WTC11 (cell line): ENCODE measurements around the gene DDO. TPM values are rescaled to one million over a fixed set of nuclear protein-coding genes. Genes with fewer than 3 reads are reported as not detected.

Source experiments
- ATAC-seq: fragments of 200-7000 bp; cut with Tn5 transposase; 2 replicates; pipeline ENCODE4 v1.10.0; 2021; ENCODE audit warnings: mild to moderate bottlenecking, moderate library complexity
- CTCF ChIA-PET: fragments of 300-600 bp; sonication (Branson Sonifier 250); formaldehyde crosslinking; loops from one replicate; lab custom pipeline; 2021; ENCODE audit warnings: antibody characterized with exemption; lab: Charles Lee
- POLR2A ChIA-PET: fragments of 350-600 bp; sonication (Branson Sonifier 250); formaldehyde crosslinking; loops from one replicate; lab custom pipeline; 2021; ENCODE audit warnings: antibody characterized with exemption; lab: Charles Lee
- DNase-seq: peaks from one replicate; pipeline ENCODE4 v3.0.0; 2021; ENCODE audit warnings: low spot score
- H3K27ac Mint-ChIP-seq: 2 replicates; pipeline ENCODE4 v1.8.0; 2021; ENCODE audit warnings: mixed read lengths
- H3K27me3 Mint-ChIP-seq: 2 replicates; pipeline ENCODE4 v1.8.0; 2021; ENCODE audit warnings: low read depth, mild to moderate bottlenecking, moderate library complexity, mixed read lengths
- H3K36me3 Mint-ChIP-seq: 2 replicates; pipeline ENCODE4 v1.8.0; 2021; ENCODE audit warnings: mixed read lengths
- H3K4me1 Mint-ChIP-seq: 2 replicates; pipeline ENCODE4 v1.8.0; 2022; ENCODE audit warnings: mixed read lengths
- H3K4me3 Mint-ChIP-seq: 2 replicates; pipeline ENCODE4 v1.8.0; 2021; ENCODE audit warnings: mild to moderate bottlenecking, moderate library complexity, mixed read lengths
- H3K9me3 Mint-ChIP-seq: 2 replicates; pipeline ENCODE4 v1.8.0; 2021; ENCODE audit warnings: mixed read lengths
- E2F5 ChIP-seq: sonication (generic); formaldehyde crosslinking; IDR thresholded peaks from 2 replicates; pipeline ENCODE4 v1.8.1; 2022; ENCODE audit warnings: mild to moderate bottlenecking, moderate library complexity, missing genetic modification reagents
- EMX1 ChIP-seq: fragments of 250-450 bp; sonication (Bioruptor Pico); IDR thresholded peaks from 2 replicates; pipeline ENCODE4 v1.8.0; 2021; ENCODE audit warnings: mild to moderate bottlenecking
- ESRRA ChIP-seq: sonication (generic); formaldehyde crosslinking; IDR thresholded peaks from 2 replicates; pipeline ENCODE4 v1.8.1; 2022; ENCODE audit warnings: mild to moderate bottlenecking, missing genetic modification reagents, borderline replicate concordance
- GRHL2 ChIP-seq: fragments of 250-450 bp; sonication (Bioruptor Pico); IDR thresholded peaks from 2 replicates; pipeline ENCODE4 v1.8.0; 2022; ENCODE audit warnings: mild to moderate bottlenecking, moderate library complexity; ENCODE audit not compliant: insufficient replicate concordance, severe bottlenecking
- HMGA2 ChIP-seq: fragments of 250-450 bp; sonication (Bioruptor Pico); IDR thresholded peaks from 2 replicates; pipeline ENCODE4 v1.4.0; 2021; ENCODE audit warnings: mild to moderate bottlenecking, moderate library complexity
- HMGXB4 ChIP-seq: sonication (generic); formaldehyde crosslinking; IDR thresholded peaks from 2 replicates; pipeline ENCODE4 v1.8.1; 2023; ENCODE audit warnings: mild to moderate bottlenecking, moderate library complexity, missing genetic modification reagents
- IRF1 ChIP-seq: sonication (generic); formaldehyde crosslinking; IDR thresholded peaks from 2 replicates; pipeline ENCODE4 v1.8.0; 2023; ENCODE audit warnings: missing genetic modification reagents
- JUN ChIP-seq: sonication (generic); formaldehyde crosslinking; IDR thresholded peaks from 2 replicates; pipeline ENCODE4 v1.8.0; 2023; ENCODE audit warnings: mild to moderate bottlenecking, missing genetic modification reagents
- MAX ChIP-seq: sonication (generic); formaldehyde crosslinking; IDR thresholded peaks from 2 replicates; pipeline ENCODE4 v1.8.0; 2022; ENCODE audit warnings: mild to moderate bottlenecking, missing genetic modification reagents
- MLX ChIP-seq: sonication (generic); formaldehyde crosslinking; IDR thresholded peaks from 2 replicates; pipeline ENCODE4 v1.8.1; 2023; ENCODE audit warnings: mild to moderate bottlenecking, missing genetic modification reagents, moderate library complexity
- MXD4 ChIP-seq: fragments of 250-450 bp; sonication (Bioruptor Pico); IDR thresholded peaks from 2 replicates; pipeline ENCODE4 v1.8.0; 2021; ENCODE audit warnings: mild to moderate bottlenecking, moderate library complexity, borderline replicate concordance
- NR3C1 ChIP-seq: sonication (generic); formaldehyde crosslinking; conservative IDR thresholded peaks from 2 replicates; pipeline ENCODE4 v1.8.1; 2023; ENCODE audit warnings: low read depth, mild to moderate bottlenecking, missing genetic modification reagents
- SMAD3 ChIP-seq: sonication (generic); formaldehyde crosslinking; IDR thresholded peaks from 2 replicates; pipeline ENCODE4 v1.8.0; 2022; ENCODE audit warnings: missing genetic modification reagents, mild to moderate bottlenecking, borderline replicate concordance
- TCF7 ChIP-seq: sonication (generic); formaldehyde crosslinking; IDR thresholded peaks from 2 replicates; pipeline ENCODE4 v1.8.0; 2022; ENCODE audit warnings: mild to moderate bottlenecking, low read depth, missing genetic modification reagents, moderate library complexity
- USF1 ChIP-seq: sonication (generic); formaldehyde crosslinking; IDR thresholded peaks from 2 replicates; pipeline ENCODE4 v1.8.0; 2022; ENCODE audit warnings: mild to moderate bottlenecking, missing genetic modification reagents
- ZMAT4 ChIP-seq: fragments of 250-450 bp; sonication (Bioruptor Pico); IDR thresholded peaks from 2 replicates; pipeline ENCODE4 v1.9.0; 2021; ENCODE audit warnings: mild to moderate bottlenecking
- ZNF396 ChIP-seq: fragments of 250-450 bp; sonication (Bioruptor Pico); IDR thresholded peaks from 2 replicates; pipeline ENCODE4 v1.8.0; 2021; ENCODE audit warnings: mild to moderate bottlenecking, moderate library complexity, borderline replicate concordance
- total RNA-seq: library from RNA; stranded (reverse); gene quantifications from 3 replicates; pipeline ENCODE4 v1.2.3, GENCODE V29; 2021

Gene DDO
- total RNA-seq, 1 experiment from 2014 or later, result not detected

- no peaks in the 10 kb centered on the region for H3K9me3 Mint-ChIP-seq
- H3K27me3 Mint-ChIP-seq, result no peaks in the 10 kb centered on the region
- no peaks in the 10 kb centered on the region; the same call in 1 of the 2 replicates for H3K4me1 Mint-ChIP-seq
- H3K36me3 Mint-ChIP-seq, result no peaks in the 10 kb centered on the region
- DNase-seq (no peak), ATAC-seq (peak; percentile 20; the same call in 1 of the 2 replicates)
- TF ChIP-seq SMAD3, result no peak
- no peak for TF ChIP-seq HMGA2 (CRISPR knock-in tag)
- no peak for TF ChIP-seq ESRRA (CRISPR knock-in tag)
- TF ChIP-seq GRHL2 (CRISPR knock-in tag), result no peak
- no peak for TF ChIP-seq NR3C1
- TF ChIP-seq HMGXB4 (CRISPR knock-in tag), result no peak
- TF ChIP-seq E2F5 (CRISPR knock-in tag), result no peak
- TF ChIP-seq TCF7 (CRISPR knock-in tag), result no peak
- no peak for TF ChIP-seq ZMAT4 (CRISPR knock-in tag)
- CTCF ChIA-PET, result interaction anchor here (0.9 kb wide), 1 partner anchor 360 kb away, joined by 3 read pairs; no protein-coding TSS in a partner anchor
- H3K4me3 Mint-ChIP-seq, result no peak overlapping the region
- POLR2A ChIA-PET, result no interaction called here
- H3K27ac Mint-ChIP-seq, result no peak overlapping the region
These were observed 15.9 kb downstream of the DDO start for GRCh38 chr6:110399219-110400071.

GRCh38 chr6:110398778-110399177, 16.6 kb downstream of the DDO start:
- no peaks in the 10 kb centered on the region for H3K27me3 Mint-ChIP-seq
- POLR2A ChIA-PET, result no interaction called here
- H3K36me3 Mint-ChIP-seq, result no peaks in the 10 kb centered on the region
- no peak for TF ChIP-seq EMX1
- TF ChIP-seq TCF7 (CRISPR knock-in tag), result no peak
- TF ChIP-seq MXD4 (CRISPR knock-in tag), result no peak
- TF ChIP-seq, all 79 proteins: peak for 0
- Mint-ChIP-seq H3K9me3 (no peaks in the 10 kb centered on the region), H3K27ac (no peak overlapping the region), H3K4me1 (no peaks in the 10 kb centered on the region; the same call in 1 of the 2 replicates), H3K4me3 (no peak overlapping the region)
- no peak for DNase-seq
- CTCF ChIA-PET, result interaction anchor here (0.9 kb wide), 1 partner anchor 359 kb away, joined by 3 read pairs; no protein-coding TSS in a partner anchor
- no peak for ATAC-seq

GRCh38 chr6:110395221-110395620, 20.2 kb downstream of the DDO start:
- no peak for ATAC-seq
- Mint-ChIP-seq H3K9me3 (no peaks in the 10 kb centered on the region), H3K4me1 (no peaks in the 10 kb centered on the region), H3K36me3 (no peaks in the 10 kb centered on the region), H3K27ac (no peak overlapping the region), H3K4me3 (no peak overlapping the region), H3K27me3 (no peaks in the 10 kb centered on the region)
- TF ChIP-seq ZNF396 (CRISPR knock-in tag) (no peak), MLX (no peak), MAX (CRISPR knock-in tag) (no peak), JUN (no peak), IRF1 (CRISPR knock-in tag) (no peak), USF1 (CRISPR knock-in tag) (no peak)
- DNase-seq, result no peak
- ChIA-PET CTCF (no interaction called here), POLR2A (no interaction called here)
